SK-N-SH (cell line): ENCODE measurements around the gene RCAN2. TPM values are rescaled to one million over a fixed set of nuclear protein-coding genes. Genes with fewer than 3 reads are reported as not detected.

Experiments
- CTCF ChIA-PET: fragments of 300-600, 350-600 bp; formaldehyde crosslinking; extraction: SDS; loops from one replicate; lab custom pipeline; 2021; lab: Yijun Ruan, JAX
- POLR2A ChIA-PET: fragments of 350-600 bp; sonication (Branson Sonifier 250); formaldehyde crosslinking; extraction: SDS; loops from one replicate; lab custom pipeline; 2020; ENCODE audit warnings: antibody characterized with exemption, inconsistent platforms; lab: Yijun Ruan, JAX
- DNase-seq: peaks from one replicate; pipeline ENCODE4 v3.0.0; 2012
- H2AFZ ChIP-seq: fragments of 200-600 bp; sonication (generic); 2 replicates; pipeline ENCODE4 v1.8.1; 2016; ENCODE audit warnings: antibody characterized with exemption, mild to moderate bottlenecking, low read depth
- H3F3A ChIP-seq: fragments of 200-600 bp; sonication (generic); replicated peaks from 2 replicates; pipeline ENCODE3; 2016; ENCODE audit warnings: antibody characterized with exemption, mild to moderate bottlenecking; ENCODE audit not compliant: insufficient read depth
- H3K27ac ChIP-seq, 2 experiments: fragments of 200-500 bp in 1 of 2; fragments of 200-600 bp in 1 of 2; sonication (Bioruptor generic) in 1 of 2; sonication (generic), shearing (Covaris generic) in 1 of 2; 2 replicates each; pipeline versions ENCODE4 v1.5.1 to v1.6.1; 2014 to 2016; ENCODE audit warnings: low read depth in 2 of 2, inconsistent platforms in 1 of 2, low read length in 1 of 2, mild to moderate bottlenecking in 1 of 2, mixed read lengths in 1 of 2
- H3K27me3 ChIP-seq: fragments of 200-600 bp; sonication (generic), shearing (Covaris generic); 2 replicates; pipeline ENCODE4 v1.6.1; 2016; ENCODE audit warnings: mixed run types; ENCODE audit not compliant: insufficient read depth
- H3K36me3 ChIP-seq, 2 experiments: fragments of 200-500 bp in 1 of 2; fragments of 200-600 bp in 1 of 2; sonication (Bioruptor generic) in 1 of 2; sonication (generic) in 1 of 2; replicated peaks in 1 of 2; 2 replicates each; pipeline versions ENCODE3 to v1.5.1; 2014 to 2016; ENCODE audit warnings: low read length in 1 of 2, mild to moderate bottlenecking in 1 of 2; ENCODE audit not compliant: insufficient read depth in 2 of 2, control insufficient read depth in 1 of 2
- H3K4me1 ChIP-seq, 2 experiments: fragments of 200-500 bp in 1 of 2; fragments of 200-600 bp in 1 of 2; sonication (Bioruptor generic) in 1 of 2; sonication (generic), shearing (Covaris generic) in 1 of 2; 2 replicates each; pipeline versions ENCODE4 v1.5.1 to v1.6.1; 2014 to 2016; ENCODE audit warnings: low read depth in 1 of 2, low read length in 1 of 2, mixed run types in 1 of 2; ENCODE audit not compliant: insufficient read depth in 2 of 2, control insufficient read depth in 1 of 2
- H3K4me2 ChIP-seq: fragments of 200-600 bp; sonication (generic), shearing (Covaris generic); 2 replicates; pipeline ENCODE4 v1.6.1; 2017; ENCODE audit warnings: mixed run types
- H3K4me3 ChIP-seq, 2 experiments: fragments of 200-500 bp in 1 of 2; fragments of 200-600 bp in 1 of 2; sonication (Bioruptor generic) in 1 of 2; sonication (generic), shearing (Covaris generic) in 1 of 2; 2 replicates each; pipeline versions ENCODE4 v1.5.1 to v1.8.1; 2014 to 2016; ENCODE audit warnings: low read depth in 2 of 2, inconsistent platforms in 1 of 2, low read length in 1 of 2, mild to moderate bottlenecking in 1 of 2, mixed read lengths in 1 of 2, moderate library complexity in 1 of 2
- H3K79me2 ChIP-seq: fragments of 200-600 bp; sonication (generic); 2 replicates; pipeline ENCODE4 v1.8.1; 2017; ENCODE audit warnings: mild to moderate bottlenecking; ENCODE audit not compliant: insufficient read depth
- H3K9ac ChIP-seq: fragments of 200-600 bp; sonication (generic); 2 replicates; pipeline ENCODE4 v1.6.1; 2017; ENCODE audit warnings: mixed run types
- H3K9me2 ChIP-seq: fragments of 200-600 bp; sonication (generic); 2 replicates; pipeline ENCODE4 v1.6.1; 2017; ENCODE audit warnings: mixed run types
- H3K9me3 ChIP-seq: fragments of 200-600 bp; sonication (generic); 2 replicates; pipeline ENCODE4 v1.6.1; 2017; ENCODE audit warnings: mixed run types, mild to moderate bottlenecking, moderate library complexity
- H4K20me1 ChIP-seq: fragments of 200-600 bp; sonication (generic); 2 replicates; pipeline ENCODE4 v1.6.1; 2017; ENCODE audit warnings: mild to moderate bottlenecking, mixed run types; ENCODE audit not compliant: insufficient read depth
- CTCF ChIP-seq: fragments of 200-600 bp; sonication (generic); IDR thresholded peaks from 2 replicates; pipeline ENCODE4 v1.6.1; 2017; ENCODE audit warnings: antibody characterized with exemption, mild to moderate bottlenecking, moderate library complexity
- EP300 ChIP-seq, 2 experiments: IDR thresholded peaks; 2 replicates each; pipeline versions ENCODE4 v1.4.0 to v1.6.1; 2012; ENCODE audit warnings: borderline replicate concordance in 1 of 2, low read depth in 1 of 2, low read length in 1 of 2
- EZH2phosphoT487 ChIP-seq: fragments of 200-600 bp; sonication (generic); IDR thresholded peaks from 2 replicates; pipeline ENCODE4 v1.6.1; 2017; ENCODE audit warnings: low read depth, mixed run types, mild to moderate bottlenecking, antibody characterized with exemption, moderate library complexity, borderline replicate concordance
- FOSL2 ChIP-seq: IDR thresholded peaks from 2 replicates; pipeline ENCODE4 v1.4.0; 2012; ENCODE audit warnings: low read depth, mild to moderate bottlenecking, moderate library complexity, borderline replicate concordance
- FOXJ3 ChIP-seq: sonication (generic); formaldehyde crosslinking; IDR thresholded peaks from 2 replicates; pipeline ENCODE4 v1.5.1; 2020; ENCODE audit warnings: mild to moderate bottlenecking, missing genetic modification reagents
- FOXM1 ChIP-seq: IDR thresholded peaks from 2 replicates; pipeline ENCODE4 v1.4.0; 2012; ENCODE audit warnings: low read depth, mild to moderate bottlenecking
- GABPA ChIP-seq: IDR thresholded peaks from 2 replicates; pipeline ENCODE4 v1.4.0; 2012; ENCODE audit warnings: low read depth, mild to moderate bottlenecking
- IRF3 ChIP-seq: fragments of 150-350 bp; IDR thresholded peaks from 2 replicates; pipeline ENCODE4 v1.6.1; 2016; ENCODE audit warnings: mild to moderate bottlenecking, low read depth, low read length
- NFIC ChIP-seq: IDR thresholded peaks from 2 replicates; pipeline ENCODE4 v1.4.0; 2012; ENCODE audit warnings: borderline replicate concordance
- NRF1 ChIP-seq: IDR thresholded peaks from 2 replicates; pipeline ENCODE4 v1.6.1; 2012; ENCODE audit warnings: low read depth, mild to moderate bottlenecking, low read length
- POLR2AphosphoS5 ChIP-seq: IDR thresholded peaks from 2 replicates; pipeline ENCODE4 v1.6.1; 2012; ENCODE audit warnings: low read depth, low read length
- RAD21 ChIP-seq: IDR thresholded peaks from 2 replicates; pipeline ENCODE4 v1.6.1; 2012; ENCODE audit warnings: mild to moderate bottlenecking, low read length
- REST ChIP-seq: IDR thresholded peaks from 2 replicates; pipeline ENCODE4 v1.6.1; 2012; ENCODE audit warnings: mild to moderate bottlenecking, low read depth, low read length, moderate library complexity
- RXRA ChIP-seq: IDR thresholded peaks from 2 replicates; pipeline ENCODE4 v1.4.0; 2012; ENCODE audit warnings: low read depth, mild to moderate bottlenecking, borderline replicate concordance
- TEAD4 ChIP-seq: IDR thresholded peaks from 2 replicates; pipeline ENCODE4 v1.4.0; 2012; ENCODE audit warnings: mild to moderate bottlenecking, borderline replicate concordance; ENCODE audit not compliant: insufficient read depth
- USF2 ChIP-seq: fragments of 150-350 bp; IDR thresholded peaks from 2 replicates; pipeline ENCODE4 v1.6.1; 2017; ENCODE audit warnings: antibody characterized with exemption, low read length, low read depth, borderline replicate concordance
- ZBTB33 ChIP-seq: IDR thresholded peaks from 2 replicates; pipeline ENCODE4 v1.4.0; 2012; ENCODE audit warnings: low read depth, borderline replicate concordance
- WGBS: methylation state at CpG from one replicate; pipeline ENCODE4 v1.1.6; 2017; ENCODE audit warnings: low lambda C conversion rate; 5-methylcytosine and 5-hydroxymethylcytosine counted together
- polyA plus RNA-seq, 3 experiments: library from polyadenylated mRNA; depleted of rRNA; stranded (reverse); fragments of >200 nt; gene quantifications; 2 replicates each; pipeline ENCODE4 v1.2.3, GENCODE V29; 2012

Gene RCAN2
- polyA plus RNA-seq, 1 of the 3 experiments (the other 2 are of a cell fraction), result not detected

GRCh38 chr6:46251583-46252339 is 239.5 kb downstream of the RCAN2 start:
- Histone ChIP-seq H3K36me3 (no peaks in the 10 kb centered on the region), H3F3A (no peaks in the 10 kb centered on the region), H3K79me2 (no peaks in the 10 kb centered on the region), H3K4me1 (no peaks in the 10 kb centered on the region), H3K27me3 (no peaks in the 10 kb centered on the region), H4K20me1 (no peaks in the 10 kb centered on the region), H3K4me2 (no peak overlapping the region), H3K4me3 (no peak overlapping the region), H3K9me2 (no peaks in the 10 kb centered on the region), H2AFZ (no peak overlapping the region), H3K27ac (no peak overlapping the region), H3K9me3 (no peaks in the 10 kb centered on the region), H3K9ac (no peak overlapping the region)
- 0% methylated on average over 3 of the region's 3 CpGs for WGBS
- no peak for TF ChIP-seq FOSL2
- TF ChIP-seq IRF3, result no peak
- no peak for TF ChIP-seq FOXJ3 (CRISPR knock-in tag)
- TF ChIP-seq RAD21, result no peak
- no peak for TF ChIP-seq FOXM1
- no peak for TF ChIP-seq GABPA
- TF ChIP-seq EZH2phosphoT487, result no peak
- no peak for TF ChIP-seq POLR2AphosphoS5
- no peak for TF ChIP-seq REST
- no peak for TF ChIP-seq NRF1
- TF ChIP-seq USF2, result no peak
- TF ChIP-seq CTCF, result no peak
- TF ChIP-seq ZBTB33, result no peak
- TF ChIP-seq NFIC, result no peak
- TF ChIP-seq TEAD4, result no peak
- no peak for TF ChIP-seq EP300 (IDR thresholded peaks at IDR 0.05; ENCODE audit: borderline replicate concordance in 1 of 2, low read depth in 1 of 2, low read length in 1 of 2)
- no peak for TF ChIP-seq RXRA
- ChIA-PET POLR2A (no interaction called here), CTCF (no interaction called here)
- DNase-seq, result no peak
